Sigmoid colon (tissue), 7 donors: Measurements from ENCODE around the gene CELF1. TPM values are rescaled to one million over a fixed set of nuclear protein-coding genes. Genes with fewer than 3 reads are reported as not detected.
A peak's percentile ranks its signal among the peaks of the same experiment; 100 is the strongest.
"Not testable (repeated sequence)": the region's sequence is repeated elsewhere in the genome, so short reads cannot be mapped to it uniquely, and the experiment has no call there.

Source experiments
- DNase-seq: peaks from one replicate; pipeline ENCODE4 v3.0.0-alpha.2; 2019
- H3K27ac ChIP-seq, 4 donors: fragments of 200-600 bp; sonication (generic); one replicate each; pipeline ENCODE4 v1.5.1; 2016 to 2019; ENCODE audit warnings: mild to moderate bottlenecking in 1 of 4
- H3K27me3 ChIP-seq, 3 donors: fragments of 200-600 bp; sonication (generic); one replicate each; pipeline ENCODE4 v1.5.1; 2019; ENCODE audit warnings: mild to moderate bottlenecking in 1 of 3
- H3K36me3 ChIP-seq, 4 donors: fragments of 200-600 bp; sonication (generic); one replicate each; pipeline ENCODE4 v1.5.1; 2016 to 2019
- H3K4me1 ChIP-seq, 4 donors: fragments of 200-600 bp; sonication (generic); one replicate each; pipeline ENCODE4 v1.5.1; 2017 to 2019
- H3K4me3 ChIP-seq, 4 donors: fragments of 200-600 bp; sonication (generic); one replicate each; pipeline ENCODE4 v1.5.1; 2017 to 2019; ENCODE audit warnings: mild to moderate bottlenecking in 2 of 4, moderate library complexity in 1 of 4
- H3K9me3 ChIP-seq, 4 donors: fragments of 200-600 bp in 3 of 4; sonication (generic) in 3 of 4; one replicate each; pipeline versions ENCODE4 v1.5.1 to v1.6.1; 2013 to 2019
- EP300 ChIP-seq, 4 donors: sonication (generic); formaldehyde crosslinking; IDR thresholded peaks; one replicate each; pipeline ENCODE4 v1.6.1; 2017; ENCODE audit warnings: antibody characterized with exemption in 4 of 4
- POLR2A ChIP-seq, 2 donors: fragments of 450-650 bp; IDR thresholded peaks; one replicate each; pipeline ENCODE4 v1.6.1; 2016; ENCODE audit warnings: antibody characterized with exemption in 2 of 2, mild to moderate bottlenecking in 2 of 2, moderate library complexity in 2 of 2
- POLR2AphosphoS5 ChIP-seq, 4 donors: sonication (generic); formaldehyde crosslinking; IDR thresholded peaks; one replicate each; pipeline ENCODE4 v1.6.1; 2017; ENCODE audit warnings: antibody characterized with exemption in 4 of 4
- WGBS, 2 donors: extraction: QIAGEN DNeasy Blood & Tissue Kit; methylation state at CpG; one replicate each; pipeline ENCODE4 v1.1.7; 2013; 5-methylcytosine and 5-hydroxymethylcytosine counted together
- intact Hi-C: fragments of 100-400 bp; cut with DNase I; formaldehyde crosslinking; loops from one replicate; pipeline ENCODE4 v1.15.1; 2023
- polyA plus RNA-seq, 3 donors: library from polyadenylated mRNA; stranded (reverse); fragments of 200-250 nt; gene quantifications; one replicate each; pipeline ENCODE4 v1.2.3, GENCODE V29; 2013
- total RNA-seq, 4 donors: library from RNA; depleted of rRNA; stranded (reverse); fragments of >200 nt; gene quantifications; one replicate each; pipeline ENCODE4 v1.1.0, GENCODE V29; 2016
- TF ChIP-seq, protein P1 (sequence below), 4 experiments: fragments of 450-650 bp in 3 of 4; fragments of 200-600 bp in 1 of 4; IDR thresholded peaks; one replicate each; pipeline ENCODE4 v1.5.1; 2016 to 2019; ENCODE audit warnings: antibody characterized with exemption in 4 of 4, mild to moderate bottlenecking in 3 of 4, moderate library complexity in 2 of 4
- donor health status: healthy with polysubstance abuse.
- donor health status: Bipolar disorder and iron deficiency.
- donor health status: healthy.

The CELF1 gene
- total and polyA plus RNA-seq, 7 donors: 9.0 to 188 (median 87.2) TPM

DNA sequence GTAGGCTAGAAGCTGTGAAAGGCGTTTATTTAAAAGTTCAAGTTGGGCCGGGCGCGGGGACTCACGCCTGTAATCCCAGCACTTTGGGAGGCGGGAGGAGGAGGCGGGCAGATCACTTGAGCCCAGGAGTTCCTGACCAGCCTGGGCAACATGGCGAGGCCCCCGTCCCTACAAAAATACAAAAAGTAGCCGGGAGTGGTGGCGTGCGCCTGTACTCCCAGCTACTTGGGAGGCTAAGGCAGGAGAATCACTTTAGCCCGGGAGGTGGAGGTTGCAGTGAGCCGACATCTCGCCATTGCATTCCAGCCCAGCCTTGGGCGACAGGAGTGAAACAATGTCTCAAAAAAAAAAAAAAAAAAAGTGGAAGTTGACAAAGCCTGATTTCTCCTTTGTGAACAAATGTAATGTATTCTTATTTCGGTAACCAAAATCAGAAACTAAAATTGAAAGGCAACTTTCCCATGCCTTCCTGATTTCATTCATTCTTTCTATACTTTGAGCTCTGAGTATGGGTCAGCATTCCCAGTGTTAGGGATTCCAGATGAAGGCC lies 13.3 kb upstream of the CELF1 start:
- Histone ChIP-seq H3K27ac (peak overlapping the region; percentile 72 to 89 (median 81)), H3K36me3 (peaks cover 0 to 19% (median under 1%) of the 10 kb centered on the region in 4 donors), H3K9me3 (no peaks in the 10 kb centered on the region), H3K4me1 (peaks cover 0 to 20% (median 12%) of the 10 kb centered on the region in 4 donors), H3K27me3 (no peaks in the 10 kb centered on the region), H3K4me3 (peak overlapping the region; percentile 63 to 96 (median 80))
- WGBS, 2 donors: 17 to 27% methylated on average over 17 of the region's 17 CpGs
- no peak for DNase-seq
- no peak for TF ChIP-seq POLR2AphosphoS5 (IDR thresholded peaks at IDR 0.05)
- intact Hi-C loops: loop anchor here (5.0 kb wide), 1 partner anchor 99 kb away; no protein-coding TSS in a partner anchor

DNA sequence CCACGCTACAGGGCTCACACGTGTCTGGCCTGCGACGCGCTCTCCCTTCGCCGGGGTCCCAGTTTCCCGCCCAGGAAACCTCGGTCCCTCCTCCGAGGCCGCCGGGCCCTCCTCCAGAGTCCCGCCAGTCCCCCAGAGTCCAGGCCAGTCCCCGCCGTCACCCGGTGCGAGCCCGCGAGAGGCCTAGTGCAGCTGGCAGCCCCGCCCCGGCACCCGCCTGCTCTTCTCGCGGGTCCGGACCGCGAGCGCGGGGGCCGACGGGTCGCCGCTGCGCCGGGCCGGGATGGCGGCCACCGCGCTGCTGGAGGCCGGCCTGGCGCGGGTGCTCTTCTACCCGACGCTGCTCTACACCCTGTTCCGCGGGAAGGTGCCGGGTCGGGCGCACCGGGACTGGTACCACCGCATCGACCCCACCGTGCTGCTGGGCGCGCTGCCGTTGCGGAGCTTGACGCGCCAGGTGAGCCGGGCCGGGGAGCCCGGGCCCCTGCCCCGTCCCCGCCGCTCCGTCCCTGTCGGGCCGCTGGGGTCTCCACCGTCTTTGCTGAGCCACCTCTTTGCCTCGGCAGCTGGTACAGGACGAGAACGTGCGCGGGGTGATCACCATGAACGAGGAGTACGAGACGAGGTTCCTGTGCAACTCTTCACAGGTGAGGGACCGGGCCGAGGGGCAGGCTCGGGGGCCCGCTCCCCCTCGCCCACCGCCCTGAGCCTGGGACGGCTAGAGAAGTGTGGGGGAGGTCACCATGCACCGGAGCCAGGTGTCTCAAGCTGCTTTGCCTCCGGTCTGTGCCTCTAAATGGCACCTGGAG lies 12.6 kb upstream of the CELF1 start, which contains the start of gene PTPMT1:
Gene PTPMT1, plus strand, starts transcription at position 260 of the 809 bp plus-strand sequence. Its CDS starts 24 bp downstream, at position 284.
- peak within 1 kb of the TSS; percentile 72 to 89 (median 81) for H3K27ac ChIP-seq
- H3K4me1 ChIP-seq: peaks cover 0 to 20% (median 12%) of the 10 kb centered on the region in 4 donors
- intact Hi-C loops: loop anchor here (5.0 kb wide), 1 partner anchor 98 kb away; no protein-coding TSS in a partner anchor
- H3K36me3 ChIP-seq: peaks cover 0 to 13% (median 0%) of the 10 kb centered on the region in 4 donors
- no peaks in the 10 kb centered on the region for H3K9me3 ChIP-seq
- H3K4me3 ChIP-seq: peak within 1 kb of the TSS; percentile 63 to 96 (median 80)
- WGBS, 2 donors: 1% methylated on average over 86 of the region's 86 CpGs
- H3K27me3 ChIP-seq: no peaks in the 10 kb centered on the region
- peak in 2 of 4 donors; percentile 56 to 62 for TF ChIP-seq POLR2AphosphoS5 (IDR thresholded peaks at IDR 0.05)
- TF ChIP-seq POLR2A (IDR thresholded peaks at IDR 0.05): no peak
- DNase-seq: peak; percentile 87

DNA sequence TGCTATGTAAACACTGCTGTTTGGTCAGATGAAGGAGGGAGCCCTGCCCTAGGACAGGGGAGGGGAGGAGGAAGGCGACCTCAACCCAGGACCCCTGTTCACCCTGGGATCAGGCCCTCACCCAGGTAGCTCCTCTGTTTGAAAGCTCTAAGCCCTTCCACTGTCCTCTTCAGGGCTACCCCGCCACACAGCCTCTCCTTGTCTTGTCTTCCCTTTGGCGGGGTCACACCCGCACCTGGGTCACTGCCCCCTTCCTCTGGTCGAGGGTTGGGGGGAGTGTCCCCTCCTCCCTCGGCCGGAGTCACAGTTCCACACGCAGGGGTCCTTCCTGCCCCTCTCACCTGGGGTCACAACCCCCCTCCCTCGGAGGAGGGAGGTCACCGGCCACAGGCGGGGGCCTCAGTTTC lies 12.0 kb upstream of the CELF1 start:
- peaks cover 0 to 20% (median 12%) of the 10 kb centered on the region in 4 donors for H3K4me1 ChIP-seq
- intact Hi-C loops: loop anchor here (5.0 kb wide), 1 partner anchor 98 kb away; no protein-coding TSS in a partner anchor
- H3K4me3 ChIP-seq: peak overlapping the region; percentile 63 to 96 (median 80)
- 7 to 11% methylated on average over 11 of the region's 11 CpGs for WGBS, 2 donors
- no peaks in the 10 kb centered on the region for H3K27me3 ChIP-seq
- H3K9me3 ChIP-seq: no peaks in the 10 kb centered on the region
- H3K27ac ChIP-seq: peak overlapping the region; percentile 72 to 89 (median 81)
- TF ChIP-seq POLR2A (IDR thresholded peaks at IDR 0.05) (no peak), POLR2AphosphoS5 (IDR thresholded peaks at IDR 0.05) (no peak), EP300 (IDR thresholded peaks at IDR 0.05) (no peak)
- TF ChIP-seq, protein P1, sequence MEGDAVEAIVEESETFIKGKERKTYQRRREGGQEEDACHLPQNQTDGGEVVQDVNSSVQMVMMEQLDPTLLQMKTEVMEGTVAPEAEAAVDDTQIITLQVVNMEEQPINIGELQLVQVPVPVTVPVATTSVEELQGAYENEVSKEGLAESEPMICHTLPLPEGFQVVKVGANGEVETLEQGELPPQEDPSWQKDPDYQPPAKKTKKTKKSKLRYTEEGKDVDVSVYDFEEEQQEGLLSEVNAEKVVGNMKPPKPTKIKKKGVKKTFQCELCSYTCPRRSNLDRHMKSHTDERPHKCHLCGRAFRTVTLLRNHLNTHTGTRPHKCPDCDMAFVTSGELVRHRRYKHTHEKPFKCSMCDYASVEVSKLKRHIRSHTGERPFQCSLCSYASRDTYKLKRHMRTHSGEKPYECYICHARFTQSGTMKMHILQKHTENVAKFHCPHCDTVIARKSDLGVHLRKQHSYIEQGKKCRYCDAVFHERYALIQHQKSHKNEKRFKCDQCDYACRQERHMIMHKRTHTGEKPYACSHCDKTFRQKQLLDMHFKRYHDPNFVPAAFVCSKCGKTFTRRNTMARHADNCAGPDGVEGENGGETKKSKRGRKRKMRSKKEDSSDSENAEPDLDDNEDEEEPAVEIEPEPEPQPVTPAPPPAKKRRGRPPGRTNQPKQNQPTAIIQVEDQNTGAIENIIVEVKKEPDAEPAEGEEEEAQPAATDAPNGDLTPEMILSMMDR (IDR thresholded peaks at IDR 0.05): no peak
- DNase-seq: no peak
- H3K36me3 ChIP-seq: peaks cover 0 to 12% (median 0%) of the 10 kb centered on the region in 4 donors

DNA sequence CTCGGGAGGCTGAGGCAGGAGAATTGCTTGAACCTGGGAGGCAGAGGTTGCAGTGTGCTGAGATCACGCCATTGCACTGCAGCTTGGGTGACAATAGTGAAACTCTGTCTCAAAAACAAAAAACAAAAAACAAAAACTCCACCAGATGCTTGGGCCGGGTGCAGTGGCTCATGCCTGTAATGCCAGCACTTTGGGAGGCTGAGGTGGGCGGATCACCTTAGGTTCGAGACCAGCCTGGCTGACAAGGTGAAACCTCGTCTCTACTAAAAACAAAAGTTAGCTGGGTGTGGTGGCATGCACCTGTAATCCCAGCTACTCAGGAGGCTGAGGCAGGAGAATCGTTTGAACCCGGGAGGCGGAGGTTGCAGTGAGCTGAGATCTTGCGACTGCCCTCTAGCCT lies 11.4 kb upstream of the CELF1 start:
- H3K27me3 ChIP-seq, intact Hi-C loops, H3K36me3 ChIP-seq, H3K27ac ChIP-seq, H3K9me3 ChIP-seq, H3K4me3 ChIP-seq, DNase-seq: not testable (repeated sequence)
- peaks cover 0 to 20% (median 12%) of the 10 kb centered on the region in 4 donors for H3K4me1 ChIP-seq
- 83 to 92% methylated on average over 10 of the region's 10 CpGs for WGBS, 2 donors

DNA sequence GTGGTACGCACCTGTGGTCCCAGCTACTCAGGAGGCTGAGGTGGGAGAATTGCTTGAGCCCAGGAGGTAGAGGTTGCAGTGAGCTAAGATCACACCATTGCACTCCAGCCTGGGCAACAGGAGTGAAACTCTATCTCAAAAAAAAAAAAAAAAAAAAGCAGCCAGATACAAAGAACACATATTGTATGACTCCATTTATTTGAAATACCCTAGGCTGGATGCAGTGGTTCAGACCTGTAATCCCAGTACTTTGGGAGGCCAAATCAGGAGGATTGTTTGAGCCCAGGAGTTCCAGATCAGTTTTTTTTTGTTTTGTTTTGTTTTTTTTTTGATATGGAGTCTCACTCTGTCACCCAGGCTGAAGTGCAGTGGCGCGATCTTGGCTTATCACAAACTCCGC lies 9.5 kb upstream of the CELF1 start:
- WGBS, 2 donors: 98 to 99% methylated on average over 4 of the region's 4 CpGs
- H3K27me3 ChIP-seq, H3K9me3 ChIP-seq, intact Hi-C loops, H3K4me3 ChIP-seq, H3K27ac ChIP-seq, DNase-seq, H3K36me3 ChIP-seq: not testable (repeated sequence)
- peaks cover 0 to 20% (median 12%) of the 10 kb centered on the region in 4 donors for H3K4me1 ChIP-seq

DNA sequence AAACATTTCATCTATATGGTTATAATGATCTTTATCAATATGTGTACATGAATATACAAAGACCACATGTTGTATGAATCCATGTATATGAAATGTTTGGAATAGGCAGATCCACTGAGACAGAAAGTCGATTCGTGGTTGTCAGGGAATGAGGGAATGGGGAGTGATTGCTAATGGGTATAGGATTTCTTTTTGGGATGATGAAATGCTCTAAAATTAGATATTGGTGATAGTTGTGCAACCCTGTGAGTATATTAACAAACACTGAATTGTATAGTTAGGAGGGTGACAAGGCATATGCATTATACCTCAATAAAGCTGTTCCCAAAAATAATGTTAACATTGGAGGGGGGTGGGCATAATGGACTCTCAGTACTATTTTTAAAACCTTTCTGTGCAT lies 7.5 kb upstream of the CELF1 start:
- H3K36me3 ChIP-seq: no peaks in the 10 kb centered on the region
- 89 to 91% methylated on average over 2 of the region's 2 CpGs for WGBS, 2 donors

More for the DNA sequence above, 7.5 kb upstream of the CELF1 start:
- Histone ChIP-seq H3K27me3 (no peaks in the 10 kb centered on the region), H3K4me1 (peaks cover 0 to 9% (median 7%) of the 10 kb centered on the region in 4 donors), H3K27ac (no peak overlapping the region), H3K4me3 (no peak overlapping the region), H3K9me3 (no peaks in the 10 kb centered on the region)
- no peak for DNase-seq
- intact Hi-C loops: no loop called here
- TF ChIP-seq POLR2A (IDR thresholded peaks at IDR 0.05) (no peak), POLR2AphosphoS5 (IDR thresholded peaks at IDR 0.05) (no peak), EP300 (IDR thresholded peaks at IDR 0.05) (no peak)
- TF ChIP-seq, protein P1 (IDR thresholded peaks at IDR 0.05): no peak
